ENCODE results near the gene GDE1. TPM values are rescaled to one million over a fixed set of nuclear protein-coding genes. Genes with fewer than 3 reads are reported as not detected.

The GDE1 gene
- total RNA-seq, 1 donor from 2014 or later: 87.0 TPM

- no peak for DNase-seq (ENCODE audit: low read depth)
- TF ChIP-seq CTCF (conservative IDR thresholded peaks at IDR 0.05; ENCODE audit: low read depth, low read length): no peak
- no peak overlapping the region for H3K4me3 ChIP-seq (ENCODE audit: low read depth, low read length)
Measured at GRCh38 chr16:19463468-19464315, 58.2 kb downstream of the GDE1 start.

GRCh38 chr16:19460397-19460796, 61.5 kb downstream of the GDE1 start:
- DNase-seq (ENCODE audit: low read depth): no peak
- TF ChIP-seq CTCF (conservative IDR thresholded peaks at IDR 0.05; ENCODE audit: low read depth, low read length): no peak
- no peak overlapping the region for H3K4me3 ChIP-seq (ENCODE audit: low read depth, low read length)

GRCh38 chr16:19458722-19459379, 63.0 kb downstream of the GDE1 start:
- TF ChIP-seq CTCF (conservative IDR thresholded peaks at IDR 0.05; ENCODE audit: low read depth, low read length): no peak
- H3K4me3 ChIP-seq (ENCODE audit: low read depth, low read length): no peak overlapping the region
- DNase-seq (ENCODE audit: low read depth): no peak

Other genes starting within 250 kb of the GDE1 start
- not detected in 2 replicates for gene CLEC19A, start 236.4 kb downstream of the GDE1 start, total RNA-seq
- 0.35 and 0.36 TPM in 2 replicates for gene TMC5, start 104.2 kb downstream of the GDE1 start, total RNA-seq
- 7.2 and 9.6 TPM in 2 replicates for gene CCP110, start 1.8 kb upstream of the GDE1 start, total RNA-seq
- gene VPS35L, start 33.6 kb upstream of the GDE1 start, total RNA-seq: 36.9 and 43.0 TPM in 2 replicates
- 16.5 and 27.4 TPM in 2 replicates for gene KNOP1, start 196.1 kb upstream of the GDE1 start, total RNA-seq
- gene IQCK, start 196.2 kb upstream of the GDE1 start, total RNA-seq: 8.5 and 10.0 TPM in 2 replicates